GM12872 (cell line): Measurements from ENCODE around the gene PRDX6.

Source experiments
- TF ChIP-seq, protein P1 (sequence below): IDR thresholded peaks from 3 replicates; pipeline ENCODE4 v1.5.1; 2011; ENCODE audit warnings: low read depth, mild to moderate bottlenecking, low read length, moderate library complexity; ENCODE audit not compliant: insufficient read depth

PRDX6 gene

GRCh38 chr1:173504268-173504667 lies 27.1 kb downstream of the PRDX6 start:
- TF ChIP-seq, protein P1, sequence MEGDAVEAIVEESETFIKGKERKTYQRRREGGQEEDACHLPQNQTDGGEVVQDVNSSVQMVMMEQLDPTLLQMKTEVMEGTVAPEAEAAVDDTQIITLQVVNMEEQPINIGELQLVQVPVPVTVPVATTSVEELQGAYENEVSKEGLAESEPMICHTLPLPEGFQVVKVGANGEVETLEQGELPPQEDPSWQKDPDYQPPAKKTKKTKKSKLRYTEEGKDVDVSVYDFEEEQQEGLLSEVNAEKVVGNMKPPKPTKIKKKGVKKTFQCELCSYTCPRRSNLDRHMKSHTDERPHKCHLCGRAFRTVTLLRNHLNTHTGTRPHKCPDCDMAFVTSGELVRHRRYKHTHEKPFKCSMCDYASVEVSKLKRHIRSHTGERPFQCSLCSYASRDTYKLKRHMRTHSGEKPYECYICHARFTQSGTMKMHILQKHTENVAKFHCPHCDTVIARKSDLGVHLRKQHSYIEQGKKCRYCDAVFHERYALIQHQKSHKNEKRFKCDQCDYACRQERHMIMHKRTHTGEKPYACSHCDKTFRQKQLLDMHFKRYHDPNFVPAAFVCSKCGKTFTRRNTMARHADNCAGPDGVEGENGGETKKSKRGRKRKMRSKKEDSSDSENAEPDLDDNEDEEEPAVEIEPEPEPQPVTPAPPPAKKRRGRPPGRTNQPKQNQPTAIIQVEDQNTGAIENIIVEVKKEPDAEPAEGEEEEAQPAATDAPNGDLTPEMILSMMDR: no peak

GRCh38 chr1:173505391-173505790 lies 28.3 kb downstream of the PRDX6 start:
- TF ChIP-seq, protein P1: no peak

GRCh38 chr1:173506437-173506836 lies 29.3 kb downstream of the PRDX6 start:
- TF ChIP-seq, protein P1: peak; percentile 40; the same call in 2 of the 3 replicates

- TF ChIP-seq, protein P1: no peak
Observed at GRCh38 chr1:173507205-173507846, 30.2 kb downstream of the PRDX6 start.

GRCh38 chr1:173507847-173508209 lies 30.7 kb downstream of the PRDX6 start:
- TF ChIP-seq, protein P1: no peak

GRCh38 chr1:173508541-173508940 lies 31.4 kb downstream of the PRDX6 start:
- TF ChIP-seq, protein P1: no peak

GRCh38 chr1:173509797-173510196 lies 32.7 kb downstream of the PRDX6 start:
- TF ChIP-seq, protein P1: no peak
